ENCODE results near the gene MYO1D. TPM values are rescaled to one million over a fixed set of nuclear protein-coding genes. Genes with fewer than 3 reads are reported as not detected.
A peak's percentile ranks its signal among the peaks of the same experiment; 100 is the strongest.

Gene MYO1D
- total RNA-seq, 8 experiments from 2014 or later: 1.6 to 9.8 (median 5.6) TPM

DNA sequence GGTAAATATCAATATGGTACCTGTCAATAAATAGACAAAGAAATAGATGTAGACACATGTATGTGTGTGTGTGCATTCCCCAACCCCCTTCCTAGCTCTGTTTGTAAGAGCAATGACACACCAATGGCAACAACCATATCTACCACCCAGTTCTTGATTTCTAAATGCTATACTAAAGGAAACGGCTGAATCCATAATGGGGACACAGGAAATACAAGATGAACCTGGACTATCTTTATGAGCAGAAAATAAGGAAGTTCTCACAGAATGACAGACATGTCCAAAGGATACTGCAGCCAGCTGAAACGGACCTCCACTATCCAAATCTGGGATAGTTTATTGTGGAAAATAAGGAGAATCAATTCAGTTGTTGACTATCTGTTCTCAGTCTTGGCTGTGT, 75.3 kb downstream of the MYO1D start:
- H3K27ac ChIP-seq: no peak overlapping the region
- no peak for ATAC-seq (replicated peaks in 6 of 8)
- WGBS, 10 experiments: 0 to 95% (median 74%) methylated on average over 1 to 2 of the region's 2 CpGs; no CpG with 5 or more reads in 3 of the 10 experiments
- H3K4me3 ChIP-seq: no peak overlapping the region
- in situ Hi-C loops (cut with MboI; ENCODE audit: low pct_unique_long_range_greater_than_20kb in 2 of 9, low sequenced_read_pairs in 9 of 9, unreplicated experiment in 9 of 9): no loop called here
- peaks cover 0 to 2% of the 10 kb centered on the region in 2 donors for H3K4me1 ChIP-seq (replicated peaks in 1 of 2)

GRCh38 chr17:32801193-32801592, 75.7 kb downstream of the MYO1D start:
- Histone ChIP-seq H3K4me1 (replicated peaks in 1 of 2) (peaks cover 0 to 2% of the 10 kb centered on the region in 2 donors), H3K4me3 (no peak overlapping the region), H3K27ac (no peak overlapping the region)
- in situ Hi-C loops (cut with MboI; ENCODE audit: low pct_unique_long_range_greater_than_20kb in 2 of 9, low sequenced_read_pairs in 9 of 9, unreplicated experiment in 9 of 9): no loop called here
- ATAC-seq (replicated peaks in 6 of 8): no peak
- 37 to 94% (median 80%) methylated on average over 1 to 4 of the region's 4 CpGs; no CpG with 5 or more reads in 1 of the 10 experiments for WGBS, 10 experiments

- Histone ChIP-seq H3K27ac (no peak overlapping the region), H3K4me3 (no peak overlapping the region), H3K4me1 (replicated peaks in 1 of 2) (peaks cover 0 to 2% of the 10 kb centered on the region in 2 donors)
- in situ Hi-C loops (cut with MboI; ENCODE audit: low pct_unique_long_range_greater_than_20kb in 2 of 9, low sequenced_read_pairs in 9 of 9, unreplicated experiment in 9 of 9): loop anchor here in 3 of 9 experiments (25.0 kb wide), 1 partner anchor 113 kb away; no protein-coding TSS in a partner anchor
- no peak for ATAC-seq (replicated peaks in 6 of 8)
- 0 to 100% (median 50%) methylated on average over 1 of the region's 1 CpG; no CpG with 5 or more reads in 1 of the 10 experiments for whole genome bisulfite sequencing, 10 experiments
Measured at GRCh38 chr17:32798938-32799337, 78.0 kb downstream of the MYO1D start.

- Histone ChIP-seq H3K4me3 (no peak overlapping the region), H3K27ac (no peak overlapping the region), H3K4me1 (replicated peaks in 1 of 2) (no peaks in the 10 kb centered on the region)
- in situ Hi-C loops (cut with MboI; ENCODE audit: low pct_unique_long_range_greater_than_20kb in 2 of 9, low sequenced_read_pairs in 9 of 9, unreplicated experiment in 9 of 9): loop anchor here in 3 of 9 experiments (25.0 kb wide), 1 partner anchor 117 kb away; no protein-coding TSS in a partner anchor
- ATAC-seq (replicated peaks in 6 of 8): peak in 1 of 8 experiments; percentile 38
- 66 to 92% (median 84%) methylated on average over 2 to 9 of the region's 11 CpGs; no CpG with 5 or more reads in 1 of the 10 experiments for WGBS, 10 experiments
Measured at GRCh38 chr17:32795339-32795979, 81.5 kb downstream of the MYO1D start.

- in situ Hi-C loops (cut with MboI; ENCODE audit: low pct_unique_long_range_greater_than_20kb in 2 of 9, low sequenced_read_pairs in 9 of 9, unreplicated experiment in 9 of 9): loop anchor here in 3 of 9 experiments (25.0 kb wide), 1 partner anchor 118 kb away; no protein-coding TSS in a partner anchor
Measured at GRCh38 chr17:32794533-32795246, 82.2 kb downstream of the MYO1D start.

GRCh38 chr17:32793841-32794240, 83.1 kb downstream of the MYO1D start:
- H3K4me1 ChIP-seq (replicated peaks in 1 of 2): no peaks in the 10 kb centered on the region
- in situ Hi-C loops (cut with MboI; ENCODE audit: low pct_unique_long_range_greater_than_20kb in 2 of 9, low sequenced_read_pairs in 9 of 9, unreplicated experiment in 9 of 9): loop anchor here in 3 of 9 experiments (25.0 kb wide), 1 partner anchor 118 kb away; no protein-coding TSS in a partner anchor
- H3K4me3 ChIP-seq: no peak overlapping the region
- no peak for ATAC-seq (replicated peaks in 6 of 8)
- H3K27ac ChIP-seq: no peak overlapping the region
- WGBS, 10 experiments: 25 to 91% (median 85%) methylated on average over 1 to 4 of the region's 4 CpGs; no CpG with 5 or more reads in 2 of the 10 experiments

More at GRCh38 chr17:32794533-32795246, 82.2 kb downstream of the MYO1D start:
- ATAC-seq (replicated peaks in 6 of 8): peak in 3 of 8 experiments; percentile 52 to 100 (median 99)
- WGBS, 10 experiments: 82 to 100% (median 94%) methylated on average over 1 to 6 of the region's 7 CpGs
- Histone ChIP-seq H3K4me1 (replicated peaks in 1 of 2) (no peaks in the 10 kb centered on the region), H3K27ac (no peak overlapping the region), H3K4me3 (no peak overlapping the region)

DNA sequence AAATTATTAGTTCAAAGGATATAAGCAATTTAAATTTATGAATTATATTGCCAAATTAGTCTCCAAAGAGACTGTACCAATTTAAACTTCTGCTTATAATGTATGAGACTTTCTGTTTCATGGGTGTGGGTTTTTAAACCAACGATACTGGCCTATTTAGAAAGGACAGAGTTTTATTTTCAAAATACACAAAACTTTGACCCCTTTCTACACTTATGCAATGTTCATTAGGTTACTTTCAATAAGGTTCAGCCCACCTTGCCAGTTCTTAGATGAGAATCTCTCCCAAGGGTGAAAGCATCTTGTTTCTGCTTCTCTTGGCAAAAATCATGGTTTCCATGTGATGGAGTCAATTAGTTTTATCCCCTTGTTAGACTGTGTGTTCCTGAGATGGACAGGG, 84.7 kb downstream of the MYO1D start:
- H3K4me1 ChIP-seq (replicated peaks in 1 of 2): no peaks in the 10 kb centered on the region
- H3K27ac ChIP-seq: no peak overlapping the region
- ATAC-seq (replicated peaks in 6 of 8): no peak
- 71 to 100% (median 80%) methylated on average over 1 of the region's 1 CpG; no CpG with 5 or more reads in 3 of the 10 experiments for WGBS, 10 experiments
- no peak overlapping the region for H3K4me3 ChIP-seq
- in situ Hi-C loops (cut with MboI; ENCODE audit: low pct_unique_long_range_greater_than_20kb in 2 of 9, low sequenced_read_pairs in 9 of 9, unreplicated experiment in 9 of 9): loop anchor here in 3 of 9 experiments (25.0 kb wide), 1 partner anchor 120 kb away; no protein-coding TSS in a partner anchor

GRCh38 chr17:32786169-32786568, 90.8 kb downstream of the MYO1D start:
- ATAC-seq (replicated peaks in 6 of 8): no peak
- Histone ChIP-seq H3K4me1 (replicated peaks in 1 of 2) (no peaks in the 10 kb centered on the region), H3K4me3 (no peak overlapping the region), H3K27ac (no peak overlapping the region)
- in situ Hi-C loops (cut with MboI; ENCODE audit: low pct_unique_long_range_greater_than_20kb in 2 of 9, low sequenced_read_pairs in 9 of 9, unreplicated experiment in 9 of 9): loop anchor here in 3 of 9 experiments (25.0 kb wide), 1 partner anchor 126 kb away; no protein-coding TSS in a partner anchor
- WGBS, 10 experiments: 90 to 95% (median 94%) methylated on average over 2 to 3 of the region's 3 CpGs; no CpG with 5 or more reads in 7 of the 10 experiments

DNA sequence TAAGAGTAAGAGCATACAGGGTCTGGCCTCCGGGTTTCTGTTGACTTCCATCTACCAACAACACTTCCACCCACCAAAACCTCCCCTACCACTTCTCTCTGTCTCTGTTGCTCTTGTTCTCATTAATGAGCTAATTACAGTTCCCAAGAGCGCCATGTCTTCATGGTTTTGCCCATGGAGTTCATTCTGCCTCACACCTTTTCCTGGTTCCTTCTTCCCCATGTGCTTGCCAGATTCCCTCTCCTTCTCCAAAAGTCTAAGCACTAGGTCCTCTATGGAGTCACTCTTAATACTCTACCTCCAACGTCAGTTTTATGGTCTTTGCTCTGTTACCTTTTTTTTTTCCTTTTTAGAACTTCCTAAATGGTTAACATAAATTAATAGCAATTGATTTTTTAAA, 92.8 kb downstream of the MYO1D start:
- Histone ChIP-seq H3K27ac (no peak overlapping the region), H3K4me1 (replicated peaks in 1 of 2) (no peaks in the 10 kb centered on the region), H3K4me3 (no peak overlapping the region)
- 50 to 88% (median 60%) methylated on average over 2 to 3 of the region's 3 CpGs for WGBS, 10 experiments
- ATAC-seq (replicated peaks in 6 of 8): no peak
- in situ Hi-C loops (cut with MboI; ENCODE audit: low pct_unique_long_range_greater_than_20kb in 2 of 9, low sequenced_read_pairs in 9 of 9, unreplicated experiment in 9 of 9): loop anchor here in 3 of 9 experiments (25.0 kb wide), 1 partner anchor 128 kb away; no protein-coding TSS in a partner anchor

DNA sequence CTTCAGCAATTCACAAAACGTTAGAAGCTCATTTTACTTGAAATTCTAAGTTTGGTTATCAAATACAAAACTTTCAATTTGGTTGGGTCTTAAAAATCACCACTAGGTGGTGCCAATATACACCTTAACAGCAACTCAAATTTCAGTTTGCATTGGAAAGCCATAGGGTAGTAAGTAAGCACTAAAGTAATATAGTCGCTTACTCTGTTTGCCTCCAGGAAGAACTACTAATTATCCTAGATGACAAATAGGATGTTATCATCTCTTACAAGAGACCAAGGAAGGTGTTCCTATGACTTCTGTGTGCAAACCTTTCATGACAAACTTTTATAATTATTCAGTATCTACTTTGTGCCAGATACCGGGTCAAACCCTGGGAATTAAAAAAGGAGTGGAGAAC, 93.3 kb downstream of the MYO1D start:
- peak in 4 of 8 experiments; percentile 25 to 56 (median 41) for ATAC-seq (replicated peaks in 6 of 8)
- no peaks in the 10 kb centered on the region for H3K4me1 ChIP-seq (replicated peaks in 1 of 2)
- in situ Hi-C loops (cut with MboI; ENCODE audit: low pct_unique_long_range_greater_than_20kb in 2 of 9, low sequenced_read_pairs in 9 of 9, unreplicated experiment in 9 of 9): loop anchor here in 3 of 9 experiments (25.0 kb wide), 1 partner anchor 129 kb away; no protein-coding TSS in a partner anchor
- H3K4me3 ChIP-seq: no peak overlapping the region
- 13 to 100% (median 33%) methylated on average over 1 to 3 of the region's 3 CpGs; no CpG with 5 or more reads in 1 of the 10 experiments for WGBS, 10 experiments
- H3K27ac ChIP-seq: no peak overlapping the region

- 50 to 90% (median 76%) methylated on average over 2 to 6 of the region's 6 CpGs; no CpG with 5 or more reads in 1 of the 10 experiments for WGBS, 10 experiments
- ATAC-seq (replicated peaks in 6 of 8): no peak
- Histone ChIP-seq H3K27ac (no peak overlapping the region), H3K4me3 (no peak overlapping the region), H3K4me1 (replicated peaks in 1 of 2) (no peaks in the 10 kb centered on the region)
- in situ Hi-C loops (cut with MboI; ENCODE audit: low pct_unique_long_range_greater_than_20kb in 2 of 9, low sequenced_read_pairs in 9 of 9, unreplicated experiment in 9 of 9): loop anchor here in 3 of 9 experiments (25.0 kb wide), 1 partner anchor 132 kb away; no protein-coding TSS in a partner anchor
Measured at GRCh38 chr17:32780721-32781120, 96.2 kb downstream of the MYO1D start.

DNA sequence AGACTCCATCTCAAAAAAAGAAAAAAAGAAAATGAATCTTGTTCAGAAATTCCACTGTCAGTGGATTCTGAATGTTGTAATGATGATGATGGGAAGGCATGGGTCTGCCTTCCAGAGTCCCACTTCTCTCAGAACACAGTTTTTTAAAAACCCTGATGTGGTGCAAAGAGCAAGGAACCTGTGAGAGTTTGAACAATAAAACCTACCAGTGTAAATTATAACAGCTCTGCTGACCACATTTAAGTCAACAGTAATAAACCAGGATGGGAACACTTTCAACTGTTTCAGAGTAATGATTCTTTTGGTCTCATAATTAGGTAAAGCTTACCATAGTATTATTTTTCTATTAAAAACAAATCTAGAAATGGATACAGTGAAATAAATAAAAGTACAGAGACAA, 99.0 kb downstream of the MYO1D start:
- no peak for ATAC-seq (replicated peaks in 6 of 8)
- no peak overlapping the region for H3K4me3 ChIP-seq
- H3K4me1 ChIP-seq (replicated peaks in 1 of 2): no peaks in the 10 kb centered on the region
- in situ Hi-C loops (cut with MboI; ENCODE audit: low pct_unique_long_range_greater_than_20kb in 2 of 9, low sequenced_read_pairs in 9 of 9, unreplicated experiment in 9 of 9): loop anchor here in 3 of 9 experiments (25.0 kb wide), 1 partner anchor 134 kb away; no protein-coding TSS in a partner anchor
- no peak overlapping the region for H3K27ac ChIP-seq

- no peaks in the 10 kb centered on the region for H3K4me1 ChIP-seq (replicated peaks in 1 of 2)
- WGBS, 10 experiments: 80 to 98% (median 93%) methylated on average over 3 to 9 of the region's 14 CpGs; no CpG with 5 or more reads in 4 of the 10 experiments
- no peak overlapping the region for H3K4me3 ChIP-seq
- in situ Hi-C loops (cut with MboI; ENCODE audit: low pct_unique_long_range_greater_than_20kb in 2 of 9, low sequenced_read_pairs in 9 of 9, unreplicated experiment in 9 of 9): loop anchor here in 3 of 9 experiments (25.0 kb wide), 1 partner anchor 135 kb away; no protein-coding TSS in a partner anchor
- ATAC-seq (replicated peaks in 6 of 8): no peak
- H3K27ac ChIP-seq: no peak overlapping the region
Measured at GRCh38 chr17:32777436-32777835, 99.5 kb downstream of the MYO1D start.
